GM18508 (cell line): ENCODE results near the gene NPIPA3.
"Not testable (repeated sequence)": the region's sequence is repeated elsewhere in the genome, so short reads cannot be mapped to it uniquely, and the experiment has no call there.

ENCODE experiments used
- ATAC-seq: cut with Tn5 transposase; IDR thresholded peaks from one replicate; pipeline ENCODE4 v1.9.1; 2021; ENCODE audit warnings: moderate number of reproducible peaks; ENCODE audit not compliant: insufficient read depth, unreplicated experiment

Gene NPIPA3

DNA sequence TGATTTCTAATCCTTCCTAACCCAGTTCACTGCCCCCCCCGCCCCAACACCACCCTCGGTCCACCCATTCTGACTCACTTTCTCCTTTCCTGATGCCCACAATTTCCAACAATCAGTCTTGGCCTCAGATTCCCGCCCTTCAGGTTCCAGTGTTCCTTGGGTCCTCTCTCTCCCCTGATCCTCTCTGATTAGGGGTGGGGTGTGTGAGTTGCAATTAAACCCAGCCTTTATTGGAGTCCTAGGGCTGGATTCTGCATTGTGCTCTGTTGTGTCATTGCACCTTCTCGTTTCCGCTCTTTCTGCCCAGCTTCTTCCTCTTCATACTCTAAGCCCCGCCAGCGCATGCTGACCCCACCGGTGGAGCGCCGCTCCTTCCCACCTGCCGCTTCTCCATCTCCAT lies 38.6 kb downstream of the NPIPA3 start:
- not testable (repeated sequence) for ATAC-seq

DNA sequence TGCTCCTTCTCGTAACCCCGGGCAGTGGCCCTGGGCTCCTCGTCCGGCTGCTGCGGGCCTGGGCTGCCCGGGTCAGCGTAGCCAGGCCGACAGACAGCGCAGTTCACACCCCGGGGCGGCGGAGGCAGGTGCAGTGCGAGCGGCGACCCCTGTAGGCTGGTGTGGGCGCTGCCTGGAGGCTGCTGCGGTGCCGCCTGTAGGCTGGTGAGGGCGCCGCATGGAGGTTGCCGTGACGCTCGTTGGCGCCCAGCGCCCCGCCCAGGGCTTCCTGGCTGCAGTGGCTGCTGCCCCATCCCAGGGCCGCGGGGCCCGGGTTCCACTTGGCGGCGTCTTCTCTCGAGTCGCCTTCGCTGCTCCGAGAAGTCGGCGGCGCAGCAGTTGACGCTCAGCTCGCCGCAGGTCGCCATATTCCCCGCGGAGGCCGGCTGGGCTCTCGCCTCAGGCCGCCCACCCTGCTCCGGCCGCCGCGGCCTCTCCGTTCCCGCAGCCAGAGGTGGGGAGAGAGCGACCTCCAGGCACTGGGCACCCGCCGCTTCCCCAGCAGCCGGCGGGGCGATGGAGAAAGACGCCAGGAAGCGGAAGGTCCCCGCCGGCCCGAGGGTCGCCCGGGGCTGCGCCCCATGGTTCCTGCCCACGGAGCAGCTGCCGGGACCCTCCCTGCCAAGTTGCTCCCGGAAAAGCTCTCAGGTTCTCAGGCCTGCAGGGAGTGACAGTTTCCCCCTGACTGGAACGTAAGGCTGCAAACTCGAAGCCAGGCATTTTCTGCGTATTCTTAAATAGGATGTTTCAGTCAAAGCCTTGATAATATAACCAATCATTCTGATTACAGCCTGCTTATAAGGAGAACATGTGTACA lies 39.3 kb downstream of the NPIPA3 start, which contains the start of gene NPIPA2:
TSS of gene NPIPA2 (plus strand) at position 261 of the 856 bp plus-strand sequence. CDS start 5,533 bp downstream, outside the sequence.
- peak; percentile 75 for ATAC-seq

DNA sequence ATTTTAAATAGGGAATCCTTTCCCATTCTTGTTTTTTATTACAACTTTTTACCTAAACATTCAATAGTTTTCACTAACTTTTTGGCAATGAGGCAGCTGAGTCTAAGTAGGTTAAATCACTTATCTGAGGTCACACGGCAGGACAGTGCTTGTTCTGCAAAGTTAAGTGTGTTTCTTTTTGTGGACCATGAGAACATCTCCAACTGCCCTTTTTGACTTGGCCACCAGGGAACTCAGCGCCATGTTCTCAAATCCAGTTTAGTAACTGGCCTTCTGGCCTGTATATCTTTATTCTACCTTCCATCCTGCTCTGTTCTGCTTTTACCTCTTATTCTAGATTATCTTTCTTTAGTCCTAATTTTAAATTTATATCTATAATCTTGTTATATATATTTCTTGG lies 70.4 kb downstream of the NPIPA3 start:
- not testable (repeated sequence) for ATAC-seq

- not testable (repeated sequence) for ATAC-seq
Observed at GRCh38 chr16:14775624-14776023, 72.4 kb downstream of the NPIPA3 start.
